Lung (tissue), 10 donors: ENCODE results near the gene PDE4DIP. TPM values are rescaled to one million over a fixed set of nuclear protein-coding genes. Genes with fewer than 3 reads are reported as not detected.
"Not testable (repeated sequence)": the region's sequence is repeated elsewhere in the genome, so short reads cannot be mapped to it uniquely, and the experiment has no call there.

ENCODE experiments used
- ATAC-seq: fragments of 200-7000 bp; cut with Tn5 transposase; one replicate; pipeline ENCODE4 v1.9.1; 2020; ENCODE audit warnings: moderate number of reproducible peaks; ENCODE audit not compliant: insufficient read depth, low FRiP score
- DNase-seq, 3 donors: peaks; one replicate each; pipeline ENCODE4 v3.0.0-alpha.2; 2013 to 2017
- H3K27ac ChIP-seq, 2 donors: one replicate each; pipeline ENCODE4 v1.5.1; 2013; ENCODE audit warnings: mild to moderate bottlenecking in 2 of 2, moderate library complexity in 2 of 2, control low read depth in 1 of 2, inconsistent platforms in 1 of 2, low read depth in 1 of 2, low read length in 1 of 2
- H3K27me3 ChIP-seq, 3 donors: one replicate each; pipeline ENCODE4 v1.5.1; 2013; ENCODE audit warnings: low read length in 2 of 3; ENCODE audit not compliant: control insufficient read depth in 3 of 3, insufficient read depth in 3 of 3
- H3K36me3 ChIP-seq, 4 donors: one replicate each; pipeline ENCODE4 v1.5.1; 2013; ENCODE audit warnings: low read length in 4 of 4, mild to moderate bottlenecking in 1 of 4, moderate library complexity in 1 of 4; ENCODE audit not compliant: control insufficient read depth in 4 of 4, insufficient read depth in 4 of 4
- H3K4me1 ChIP-seq, 5 donors: one replicate each; pipeline ENCODE4 v1.5.1; 2013; ENCODE audit warnings: low read length in 5 of 5, mild to moderate bottlenecking in 2 of 5, moderate library complexity in 1 of 5; ENCODE audit not compliant: control insufficient read depth in 5 of 5, insufficient read depth in 5 of 5
- H3K4me3 ChIP-seq: one replicate; pipeline ENCODE4 v1.5.1; 2013; ENCODE audit warnings: mild to moderate bottlenecking, control low read depth, moderate library complexity
- H3K9ac ChIP-seq, 2 donors: one replicate each; pipeline ENCODE4 v1.5.1; 2013; ENCODE audit warnings: low read length in 2 of 2, control low read depth in 1 of 2; ENCODE audit not compliant: insufficient read depth in 1 of 2
- H3K9me3 ChIP-seq, 4 donors: one replicate each; pipeline ENCODE4 v1.5.1; 2013; ENCODE audit warnings: low read length in 3 of 4, mild to moderate bottlenecking in 1 of 4, moderate library complexity in 1 of 4; ENCODE audit not compliant: control insufficient read depth in 4 of 4, insufficient read depth in 3 of 4
- WGBS, 2 donors: extraction: QIAGEN DNeasy Blood & Tissue Kit; methylation state at CpG; one replicate each; pipeline ENCODE4 v1.1.7; 2013; 5-methylcytosine and 5-hydroxymethylcytosine counted together
- polyA plus RNA-seq, 2 donors: library from polyadenylated mRNA; stranded (reverse); fragments of 200-250 nt; gene quantifications; one replicate each; pipeline ENCODE4 v1.2.1, GENCODE V29; 2013
- total RNA-seq, 2 donors: library from RNA; depleted of rRNA in 1 of 2; stranded (reverse); fragments of >200 nt in 1 of 2; gene quantifications; one replicate each; pipeline ENCODE4 v1.2.1, GENCODE V29; 2014 to 2021
- donor health status: Bipolar disorder and iron deficiency.
- donor health status: healthy.
- donor health status: DM: yes; HTN: yes; CAD: no.

Gene PDE4DIP
- total and polyA plus RNA-seq, 4 donors: 32.5 to 146 (median 65.0) TPM

DNA sequence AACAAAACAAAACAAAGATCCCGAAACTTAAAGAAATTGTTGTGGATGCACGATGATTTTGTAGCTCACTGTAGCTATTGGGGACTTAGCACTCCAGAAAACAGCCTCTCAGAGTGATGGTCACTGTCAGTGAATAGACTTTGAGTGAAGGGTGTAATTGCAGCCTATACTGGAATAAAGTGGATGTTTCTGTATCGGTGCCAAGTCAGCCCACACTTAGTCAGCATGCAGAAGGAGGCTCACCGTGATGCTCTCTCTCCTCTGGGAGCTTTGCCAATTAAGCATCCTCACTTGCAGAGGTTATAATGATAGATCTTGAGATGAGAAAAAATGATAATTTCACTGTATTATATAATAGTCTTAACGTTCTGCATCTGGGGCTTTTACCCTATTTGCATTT lies 11.1 kb downstream of the PDE4DIP start:
- not testable (repeated sequence) for H3K4me3 ChIP-seq, H3K9me3 ChIP-seq, H3K27ac ChIP-seq, ATAC-seq, H3K4me1 ChIP-seq, H3K36me3 ChIP-seq, DNase-seq, H3K27me3 ChIP-seq, H3K9ac ChIP-seq
- no CpG with 5 or more reads among the region's 5 CpGs for whole genome bisulfite sequencing, 2 donors

DNA sequence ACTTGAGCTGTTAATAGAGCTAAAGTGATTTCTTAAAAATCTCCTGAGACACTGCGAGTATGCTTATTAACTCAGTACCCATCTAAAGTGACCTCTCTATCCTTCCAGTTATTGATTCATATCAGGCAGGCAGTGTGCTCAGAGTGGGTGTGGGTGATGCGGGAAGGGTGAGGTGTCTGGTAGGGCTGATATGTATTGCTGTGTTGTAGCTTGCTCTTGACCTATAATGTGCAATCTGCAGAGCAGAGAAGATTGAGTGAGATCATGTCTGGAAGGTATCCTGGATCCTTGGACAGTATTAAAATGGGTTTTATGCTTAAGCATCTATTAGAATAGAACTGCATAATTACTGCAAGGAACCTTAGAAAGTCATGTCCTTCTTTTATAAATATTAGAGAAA lies 15.8 kb downstream of the PDE4DIP start:
- not testable (repeated sequence) for H3K27me3 ChIP-seq
- WGBS, 2 donors: no CpG with 5 or more reads among the region's 2 CpGs

DNA sequence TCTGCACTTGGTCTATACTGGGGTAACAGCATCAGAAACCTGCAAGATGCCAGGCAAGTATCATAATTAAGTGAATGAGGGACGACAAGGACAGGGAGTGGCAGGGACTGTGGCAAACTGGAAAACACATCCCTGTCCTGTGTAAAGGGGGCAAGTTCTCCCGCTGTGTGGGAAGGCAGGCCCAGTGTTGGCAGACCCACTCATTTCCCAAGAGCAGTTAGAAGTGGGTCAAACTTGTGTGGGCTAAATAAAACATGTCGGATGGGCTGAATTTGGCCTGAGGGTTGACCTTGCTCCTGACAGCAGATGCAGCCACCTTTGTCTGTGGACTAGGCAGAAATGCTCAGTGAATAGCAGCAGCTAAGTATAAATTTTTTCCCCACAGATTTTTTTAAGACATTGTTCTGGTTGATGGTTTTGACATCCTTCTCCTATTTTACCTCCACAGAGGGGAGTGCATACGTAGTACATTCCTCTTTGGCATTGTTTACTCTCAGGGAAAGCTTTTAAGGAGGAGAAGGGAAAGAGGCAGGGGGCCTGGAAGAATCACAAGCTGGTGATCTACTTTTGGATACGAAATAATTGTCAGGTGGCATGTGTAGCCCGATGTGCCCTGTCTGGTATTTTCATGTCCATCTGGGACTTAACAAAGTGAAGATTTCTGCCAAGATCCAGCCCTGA lies 16.5 kb downstream of the PDE4DIP start:
- DNase-seq, H3K4me3 ChIP-seq, ATAC-seq, H3K4me1 ChIP-seq, H3K27me3 ChIP-seq, H3K36me3 ChIP-seq, H3K9me3 ChIP-seq, H3K9ac ChIP-seq, H3K27ac ChIP-seq: not testable (repeated sequence)
- WGBS, 2 donors: no CpG with 5 or more reads among the region's 6 CpGs

More for the DNA sequence above, 15.8 kb downstream of the PDE4DIP start:
- H3K9ac ChIP-seq, DNase-seq, H3K27ac ChIP-seq, ATAC-seq, H3K9me3 ChIP-seq, H3K4me1 ChIP-seq, H3K36me3 ChIP-seq, H3K4me3 ChIP-seq: not testable (repeated sequence)

DNA sequence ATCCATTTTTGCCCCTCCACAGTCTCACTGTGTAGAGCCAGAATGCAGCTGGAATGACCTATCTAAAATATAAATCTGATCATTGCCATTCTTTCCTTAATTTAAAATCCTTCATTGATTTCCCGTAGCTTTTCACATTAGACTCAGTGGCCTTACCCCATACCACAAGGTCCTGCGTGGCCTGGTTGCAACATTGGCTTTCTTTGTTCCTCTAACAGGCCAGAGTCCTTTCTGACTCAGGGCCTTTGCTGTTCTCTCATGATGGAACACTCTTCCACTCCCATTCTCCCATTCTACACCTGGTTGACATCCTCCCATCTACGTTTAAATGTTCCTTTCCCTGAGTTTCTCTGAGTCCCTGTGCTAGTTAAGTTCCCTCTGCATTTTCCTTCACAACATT lies 18.4 kb downstream of the PDE4DIP start:
- not testable (repeated sequence) for H3K9me3 ChIP-seq, H3K4me1 ChIP-seq, H3K36me3 ChIP-seq, ATAC-seq, H3K27me3 ChIP-seq, DNase-seq, H3K9ac ChIP-seq, H3K27ac ChIP-seq, H3K4me3 ChIP-seq
- no CpG with 5 or more reads among the region's 3 CpGs for WGBS, 2 donors

DNA sequence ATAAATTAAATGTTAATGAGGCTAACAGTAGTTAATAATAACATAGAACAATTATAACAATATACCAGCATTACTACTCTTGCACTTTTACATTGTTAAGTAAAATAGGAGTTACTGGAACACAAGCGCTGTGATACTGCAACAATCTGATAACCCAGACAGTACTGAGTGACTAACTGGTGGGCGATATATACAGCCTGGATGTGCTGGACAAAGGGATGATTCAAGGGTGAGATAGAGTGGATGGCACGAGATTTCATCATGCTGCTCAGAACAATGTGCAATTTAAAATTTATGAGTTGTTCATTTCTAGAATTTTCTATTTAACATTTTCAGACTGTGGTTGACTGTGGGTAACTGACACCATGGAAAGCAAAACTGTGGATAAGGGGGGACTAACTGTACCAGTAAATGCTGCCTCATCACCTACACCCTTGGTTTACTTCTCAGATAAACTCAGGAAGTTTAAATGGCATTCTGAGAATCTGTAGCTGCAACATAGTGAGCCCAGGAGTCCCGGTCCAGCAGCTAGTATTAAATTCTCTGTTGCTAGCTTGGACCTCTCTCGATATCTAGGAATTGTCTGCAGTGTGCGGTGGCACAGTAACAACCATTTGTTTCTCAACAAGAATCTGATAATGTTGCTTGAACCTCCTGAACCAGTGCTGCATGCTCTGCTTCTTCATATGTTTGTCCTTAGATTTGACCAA lies 24.9 kb downstream of the PDE4DIP start:
- no CpG with 5 or more reads among the region's 6 CpGs for WGBS, 2 donors
- not testable (repeated sequence) for H3K27ac ChIP-seq, H3K9ac ChIP-seq, H3K36me3 ChIP-seq, ATAC-seq, H3K9me3 ChIP-seq, H3K4me1 ChIP-seq, H3K4me3 ChIP-seq, H3K27me3 ChIP-seq, DNase-seq

DNA sequence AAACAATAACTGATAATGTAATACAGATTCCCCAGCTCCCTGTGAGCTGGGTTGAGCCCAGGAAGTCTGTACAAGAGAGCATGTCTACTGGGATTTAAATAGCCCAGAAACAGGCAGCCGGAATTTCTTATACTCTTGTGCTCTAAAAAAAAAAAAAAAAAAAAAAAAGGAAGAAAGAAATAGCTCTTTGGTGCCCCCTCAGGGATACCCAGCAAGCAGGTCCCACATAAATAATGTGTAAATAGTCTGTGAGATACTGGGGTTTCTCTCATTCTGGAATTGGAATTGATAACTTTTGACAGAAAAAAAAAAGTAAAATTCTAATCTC lies 25.4 kb downstream of the PDE4DIP start:
- not testable (repeated sequence) for DNase-seq, H3K4me3 ChIP-seq, H3K9ac ChIP-seq, H3K36me3 ChIP-seq, H3K27ac ChIP-seq, H3K9me3 ChIP-seq, H3K27me3 ChIP-seq, ATAC-seq, H3K4me1 ChIP-seq
- 50% methylated on average over 1 of the region's 1 CpG; no CpG with 5 or more reads in 1 of the 2 donors for WGBS, 2 donors

DNA sequence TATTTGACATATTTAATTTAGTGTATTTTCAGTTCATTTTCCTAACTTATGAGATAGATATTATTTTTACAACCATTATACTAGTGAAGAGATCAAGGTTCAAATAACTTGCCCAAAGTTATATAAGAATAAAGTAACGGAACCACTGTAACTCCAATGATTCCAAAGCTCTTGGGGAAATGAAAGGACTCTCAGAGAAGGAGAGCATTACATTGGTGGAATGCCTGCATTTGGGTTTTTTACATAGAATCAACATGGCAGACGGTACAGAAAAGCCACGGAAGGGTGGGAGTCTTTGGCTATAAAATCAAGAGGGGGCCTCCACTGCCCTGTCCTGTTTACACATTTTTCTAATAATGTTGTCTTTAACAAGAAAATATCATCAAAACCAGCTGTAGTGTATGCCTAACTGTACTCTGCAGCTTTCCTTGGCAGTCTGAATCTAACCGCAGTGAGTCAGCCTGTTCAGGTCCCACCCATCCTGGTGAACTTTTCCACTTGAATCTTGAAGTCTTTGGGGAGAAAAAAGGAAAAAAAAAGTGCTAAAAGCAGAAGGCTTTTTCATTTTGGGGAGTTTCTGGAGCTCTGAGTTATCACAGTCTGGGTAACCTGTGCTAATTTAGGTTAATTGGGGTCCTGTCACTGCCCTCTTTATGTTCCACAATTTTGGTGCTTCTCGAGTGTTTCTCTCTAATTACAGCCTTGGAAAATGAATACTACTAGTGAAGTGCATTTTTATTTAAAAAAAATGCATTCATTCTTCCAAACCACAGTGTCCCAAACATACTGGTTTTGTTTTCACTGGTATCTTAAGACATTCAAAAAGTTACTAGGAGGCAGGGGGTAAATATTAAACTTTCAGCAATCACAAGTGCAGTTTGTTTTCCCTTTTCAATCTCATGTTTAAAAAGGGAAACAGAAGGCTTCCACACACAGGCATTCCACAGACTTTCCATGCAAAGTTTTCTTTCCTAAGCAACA lies 30.5 kb downstream of the PDE4DIP start:
- not testable (repeated sequence) for H3K27ac ChIP-seq, H3K9ac ChIP-seq, H3K9me3 ChIP-seq, H3K27me3 ChIP-seq, H3K36me3 ChIP-seq, H3K4me3 ChIP-seq, DNase-seq, H3K4me1 ChIP-seq
- 17% methylated on average over 1 of the region's 5 CpGs; no CpG with 5 or more reads in 1 of the 2 donors for WGBS, 2 donors
- ATAC-seq: peak; percentile 92
